ENCODE data around the gene BCAS3.

GRCh38 chr17:61340431-61341209, 663.0 kb downstream of the BCAS3 start:
- TF ChIP-seq CTCF (IDR thresholded peaks at IDR 0.05) (no peak), POLR2A (IDR thresholded peaks at IDR 0.05) (no peak)

All from body of pancreas (tissue), 4 donors.